Fibroblast of gingiva (primary cell): ENCODE data around the gene NKD1.
A peak's percentile ranks its signal among the peaks of the same experiment; 100 is the strongest.
"Not testable (repeated sequence)": the region's sequence is repeated elsewhere in the genome, so short reads cannot be mapped to it uniquely, and the experiment has no call there.

ENCODE experiments used
- DNase-seq: peaks from one replicate; pipeline ENCODE4 v3.0.0-alpha.2; 2011; ENCODE audit warnings: low read depth

The NKD1 gene, protein sequence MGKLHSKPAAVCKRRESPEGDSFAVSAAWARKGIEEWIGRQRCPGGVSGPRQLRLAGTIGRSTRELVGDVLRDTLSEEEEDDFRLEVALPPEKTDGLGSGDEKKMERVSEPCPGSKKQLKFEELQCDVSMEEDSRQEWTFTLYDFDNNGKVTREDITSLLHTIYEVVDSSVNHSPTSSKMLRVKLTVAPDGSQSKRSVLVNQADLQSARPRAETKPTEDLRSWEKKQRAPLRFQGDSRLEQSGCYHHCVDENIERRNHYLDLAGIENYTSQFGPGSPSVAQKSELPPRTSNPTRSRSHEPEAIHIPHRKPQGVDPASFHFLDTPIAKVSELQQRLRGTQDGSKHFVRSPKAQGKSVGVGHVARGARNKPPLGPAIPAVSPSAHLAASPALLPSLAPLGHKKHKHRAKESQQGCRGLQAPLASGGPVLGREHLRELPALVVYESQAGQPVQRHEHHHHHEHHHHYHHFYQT

DNA sequence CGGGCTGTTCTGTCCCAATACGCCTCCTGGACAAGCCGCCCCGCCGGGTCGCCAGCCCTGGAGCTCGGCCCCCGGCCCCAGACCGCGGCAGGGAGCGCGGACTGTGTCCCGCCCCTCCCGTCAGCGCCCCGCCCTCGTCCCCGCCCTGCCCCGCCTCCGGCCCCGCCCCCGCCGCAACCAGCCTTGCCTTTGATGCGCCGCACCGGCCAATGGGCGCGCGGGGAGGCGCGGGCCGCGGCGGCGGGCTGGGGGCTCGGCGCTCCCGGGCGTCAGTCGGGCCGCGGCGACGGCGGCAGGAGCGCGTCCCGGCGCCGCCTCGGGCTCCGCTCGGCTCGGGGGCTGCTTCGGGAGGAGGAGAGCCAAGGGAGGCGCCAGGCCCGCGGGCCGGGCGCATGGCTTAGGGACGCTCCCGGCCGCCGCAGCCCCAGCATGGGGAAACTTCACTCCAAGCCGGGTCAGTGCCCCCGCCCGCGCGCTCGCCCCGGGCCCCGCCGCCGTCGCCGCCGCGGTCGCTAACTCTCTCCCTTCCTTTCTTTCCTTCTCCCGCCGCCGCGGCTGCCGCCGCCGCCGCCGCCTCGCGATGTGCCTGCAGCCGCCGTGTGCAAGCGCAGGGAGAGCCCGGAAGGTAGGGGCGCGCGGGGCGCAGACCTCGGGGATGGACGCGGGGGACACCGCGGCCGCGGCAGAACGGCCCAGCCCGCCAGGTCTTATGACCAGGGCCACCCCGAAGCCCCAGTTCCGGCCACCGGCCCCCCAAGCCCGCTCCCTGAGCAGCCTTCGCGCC is at the start of gene NKD1:
Gene NKD1, plus strand, starts transcription at position 272 of the 784 bp plus-strand sequence. Its CDS starts 158 bp downstream, at position 430.
- DNase-seq, result peak; percentile 15

DNA sequence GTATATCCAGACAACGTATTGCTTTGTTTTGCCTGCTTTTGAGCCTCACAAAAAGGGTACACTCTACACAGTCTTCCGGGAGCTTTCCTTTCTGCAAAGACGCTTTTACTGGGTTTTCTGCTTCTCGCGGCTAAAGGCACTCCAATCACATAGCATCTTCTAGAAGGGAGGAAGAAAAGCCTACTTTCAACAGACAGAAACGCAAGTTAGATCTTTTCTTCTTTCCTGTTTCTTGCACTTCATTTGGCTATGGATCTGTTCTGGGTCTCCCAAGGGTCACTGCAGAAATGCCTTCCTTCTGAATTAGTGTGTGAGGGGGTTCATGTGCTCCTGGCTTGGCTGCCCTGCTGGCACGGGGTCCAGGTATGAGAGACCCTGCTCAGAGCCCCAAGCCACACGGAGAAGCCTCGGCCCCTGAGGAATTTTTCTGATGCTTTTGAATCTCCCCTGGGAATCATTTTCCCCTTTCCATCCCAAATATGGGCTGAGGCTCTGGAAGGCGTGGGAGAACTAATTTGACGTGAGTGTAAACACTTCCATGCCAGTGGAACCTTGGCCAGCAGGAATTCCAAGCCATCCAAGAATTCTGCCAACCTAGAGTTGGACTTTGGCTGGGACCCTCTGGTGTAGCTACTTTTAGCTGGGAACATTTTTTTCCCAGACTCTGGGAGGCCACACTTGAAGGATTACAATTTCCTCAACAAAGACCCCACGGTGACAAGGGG is 49.6 kb upstream of the NKD1 start:
- DNase-seq, result no peak

DNA sequence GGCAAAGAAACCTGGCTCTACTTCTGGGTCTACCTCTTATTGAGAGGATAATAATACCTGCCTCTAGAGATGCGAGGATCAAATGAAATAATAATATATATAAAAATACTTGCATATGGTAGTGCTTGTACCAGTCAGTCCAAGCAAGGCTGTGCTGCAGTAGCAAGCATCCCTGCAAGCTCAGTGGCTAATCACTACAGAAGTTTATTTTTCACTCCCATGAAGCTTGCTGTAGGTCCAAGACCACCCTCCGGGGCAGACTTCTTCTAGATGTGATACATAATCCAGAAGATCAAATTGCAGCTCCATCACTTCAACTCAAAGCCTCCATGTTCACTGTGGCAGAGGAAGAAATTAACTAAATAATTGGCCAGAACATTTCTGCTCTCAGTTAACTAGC is 48.9 kb upstream of the NKD1 start:
- no peak for DNase-seq

DNA sequence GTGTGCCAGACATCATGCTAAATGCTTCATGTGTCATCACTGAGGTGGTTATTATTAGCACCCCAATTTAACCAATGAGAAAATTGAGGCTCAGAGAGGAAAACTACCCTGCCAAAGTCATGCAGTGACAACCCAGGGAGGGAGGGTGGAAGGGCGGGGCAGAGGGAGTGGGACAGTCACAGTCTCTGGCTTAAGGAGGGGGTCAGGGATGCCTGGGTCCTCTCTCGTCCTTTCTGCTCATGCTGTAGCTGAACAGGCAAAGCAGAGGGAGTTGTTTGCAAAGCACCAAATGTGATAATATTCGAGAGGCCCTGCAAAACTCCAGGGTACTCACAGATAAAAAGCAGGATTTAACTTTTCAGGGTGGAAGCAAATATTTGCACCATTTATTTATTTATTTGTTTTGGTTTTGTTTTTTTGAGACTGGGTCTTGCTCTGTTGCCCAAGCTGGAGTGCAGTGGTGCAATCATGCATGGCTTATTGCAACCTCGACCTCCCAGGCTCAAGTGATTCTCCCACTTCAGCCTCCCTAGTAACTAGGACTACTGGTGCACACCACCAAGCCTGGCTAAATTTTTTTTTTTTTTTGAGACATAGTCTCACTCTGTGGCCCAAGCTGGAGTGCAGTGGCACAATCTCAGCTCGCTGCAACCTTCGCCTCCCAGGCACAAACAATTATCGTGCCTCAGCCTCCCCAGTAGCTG is 47.9 kb upstream of the NKD1 start:
- DNase-seq, result no peak

DNA sequence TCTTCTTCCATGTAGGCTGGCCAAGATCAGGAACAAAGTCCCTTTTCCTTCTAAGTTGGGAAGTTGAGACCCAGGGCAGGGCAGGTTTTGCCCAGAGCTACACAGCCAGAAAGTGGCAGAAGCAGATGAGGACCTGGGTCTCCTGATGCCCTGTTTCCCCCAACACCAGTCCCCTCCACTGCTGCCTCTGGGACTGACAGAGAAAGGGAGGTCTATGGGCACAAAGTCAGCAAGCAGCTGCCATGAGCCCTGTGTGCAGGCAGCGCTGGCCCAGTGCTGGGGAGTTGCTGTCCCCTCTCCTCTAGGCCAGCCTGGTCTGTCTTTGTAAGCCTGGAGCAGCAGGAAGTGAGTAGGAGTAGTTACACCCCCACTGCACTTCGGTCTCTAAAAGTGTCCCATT is 46.9 kb upstream of the NKD1 start:
- DNase-seq, result no peak

DNA sequence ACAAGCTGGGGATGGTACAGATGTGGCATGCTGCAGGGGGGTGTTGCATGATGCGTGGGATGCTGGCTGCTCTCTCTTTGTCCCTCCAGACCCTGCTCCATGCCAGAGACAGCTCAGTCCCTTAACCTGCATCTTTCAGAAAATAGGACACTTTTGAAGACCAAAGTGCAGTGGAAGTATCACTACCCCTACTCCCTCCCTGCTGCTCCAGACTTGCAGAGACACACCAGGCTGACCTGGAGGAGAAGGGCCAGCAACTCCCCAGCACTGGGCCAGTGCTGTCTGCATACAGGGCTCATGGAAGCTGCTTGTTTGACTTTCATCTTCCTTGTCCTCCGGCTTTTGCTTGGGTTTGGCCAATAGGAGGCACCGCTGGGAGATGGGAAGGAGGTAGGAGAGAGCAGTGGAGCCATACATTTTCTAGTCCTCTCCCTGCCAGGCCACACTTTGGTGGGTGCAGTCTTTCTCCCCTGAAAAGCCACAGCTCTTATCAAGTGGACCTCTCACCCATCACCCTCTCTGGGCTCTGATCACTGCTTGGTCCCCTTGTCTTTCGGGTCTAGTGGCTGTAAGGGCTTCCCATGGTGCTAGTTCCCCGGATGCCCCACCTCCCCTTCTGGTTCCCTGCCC is 46.1 kb upstream of the NKD1 start:
- no peak for DNase-seq

DNA sequence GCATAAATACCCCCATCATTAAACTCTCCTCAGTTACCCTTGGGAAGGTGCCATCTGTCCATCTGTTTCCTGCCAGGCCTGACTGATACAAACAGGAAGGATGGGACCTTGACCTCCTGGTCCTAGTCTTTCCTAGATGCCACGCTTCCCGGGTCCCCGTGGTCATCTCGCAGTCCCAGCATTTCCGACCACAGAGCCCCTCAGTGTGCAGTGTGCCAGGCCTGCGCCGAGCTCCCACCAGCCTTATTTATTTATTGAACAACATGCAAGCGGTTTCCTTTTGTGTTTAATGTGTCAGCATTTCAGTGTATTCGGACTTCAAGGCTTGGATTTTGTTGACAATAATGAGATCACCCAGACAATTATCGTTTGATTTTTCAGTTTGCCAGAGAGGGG is 45.6 kb upstream of the NKD1 start:
- no peak for DNase-seq

DNA sequence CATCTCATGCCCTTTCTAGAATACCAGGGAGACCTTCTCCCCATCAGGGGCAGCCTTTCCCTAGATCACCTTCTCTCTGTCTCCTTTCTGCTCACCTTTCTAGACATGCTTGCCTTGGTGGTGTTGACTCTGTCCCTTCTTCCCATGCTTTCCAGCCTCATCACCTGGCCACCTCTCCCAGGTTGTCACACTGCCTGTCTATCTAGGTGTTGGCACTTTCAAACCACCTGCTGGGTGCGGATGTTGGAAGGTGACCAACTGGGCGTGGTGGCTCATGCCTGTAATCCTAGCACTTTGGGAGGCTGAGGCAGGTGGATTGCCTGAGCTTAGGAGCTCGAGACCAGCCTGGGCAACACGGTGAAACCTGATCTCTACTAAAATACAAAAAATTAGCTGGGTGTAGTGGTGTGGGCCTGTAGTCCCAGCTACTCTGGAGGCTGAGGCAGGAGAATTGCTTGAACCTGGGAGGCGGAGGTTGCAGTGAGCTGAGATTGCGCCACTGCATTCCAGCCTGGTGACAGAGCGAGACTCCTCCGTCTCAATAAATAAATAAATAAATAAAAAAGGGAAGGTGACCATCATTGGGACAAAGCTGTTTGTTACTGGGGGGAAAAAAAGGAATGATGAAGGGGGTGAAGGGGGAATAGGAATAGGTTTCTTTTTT is 44.2 kb upstream of the NKD1 start:
- DNase-seq, result not testable (repeated sequence)

DNA sequence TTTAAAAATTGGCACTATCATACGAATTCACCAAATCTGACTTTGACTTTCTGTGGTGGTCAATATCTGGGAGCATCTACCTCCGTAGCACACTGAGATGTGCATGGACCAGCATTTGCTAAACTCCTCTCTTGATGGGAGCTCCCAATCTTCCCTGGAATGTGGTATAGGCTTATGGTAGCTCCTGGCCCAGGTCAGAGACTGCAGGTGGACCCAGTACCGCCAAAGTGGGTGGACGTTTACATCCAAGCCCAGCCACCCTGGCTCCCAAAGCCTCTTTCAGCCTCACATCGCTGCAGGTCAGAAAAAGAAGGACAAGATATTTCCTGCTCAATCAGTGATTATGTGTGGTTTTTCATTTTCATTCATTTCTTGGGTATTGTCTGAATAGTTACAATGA is 43.1 kb upstream of the NKD1 start:
- no peak for DNase-seq

DNA sequence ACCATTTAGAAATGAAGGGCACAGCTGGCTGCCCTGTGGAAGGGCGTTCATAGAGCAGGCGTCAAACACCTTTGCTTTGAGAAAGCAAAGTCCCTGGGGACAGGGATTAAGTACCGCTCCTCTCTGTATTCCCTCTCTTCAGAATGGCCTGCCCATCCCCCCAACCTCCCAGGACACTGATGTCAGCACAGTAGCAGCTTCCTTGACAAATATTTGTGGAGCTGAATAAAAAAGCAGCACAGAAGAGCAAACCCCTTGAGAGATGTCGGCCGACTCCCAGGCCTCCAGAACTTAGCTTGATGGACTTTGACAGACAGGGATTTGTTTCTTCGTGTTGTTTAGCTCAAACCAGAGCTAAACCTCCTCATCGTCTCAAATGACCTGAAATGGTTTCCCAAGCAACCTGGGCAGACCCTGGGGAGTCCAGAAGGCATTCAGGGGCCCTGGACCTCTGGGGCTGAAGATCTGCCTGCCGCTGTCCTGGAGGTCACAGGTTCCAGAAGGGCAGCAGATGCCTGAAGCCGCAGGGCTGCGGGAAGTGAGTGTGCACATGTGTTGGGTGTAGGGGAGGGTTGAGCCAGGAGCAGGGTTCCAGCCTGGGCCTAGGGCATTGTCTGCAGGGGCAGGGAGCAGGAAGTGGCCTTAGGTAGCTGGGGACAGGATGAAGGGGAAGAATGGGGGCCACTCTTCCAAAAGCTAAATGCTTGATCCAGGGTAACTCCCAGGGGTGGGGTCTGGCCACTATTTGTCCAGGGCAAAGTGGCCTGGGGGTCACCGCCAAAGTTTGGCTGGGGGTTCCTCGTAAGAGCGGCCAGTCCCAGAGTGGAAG is 42.3 kb upstream of the NKD1 start:
- no peak for DNase-seq

DNA sequence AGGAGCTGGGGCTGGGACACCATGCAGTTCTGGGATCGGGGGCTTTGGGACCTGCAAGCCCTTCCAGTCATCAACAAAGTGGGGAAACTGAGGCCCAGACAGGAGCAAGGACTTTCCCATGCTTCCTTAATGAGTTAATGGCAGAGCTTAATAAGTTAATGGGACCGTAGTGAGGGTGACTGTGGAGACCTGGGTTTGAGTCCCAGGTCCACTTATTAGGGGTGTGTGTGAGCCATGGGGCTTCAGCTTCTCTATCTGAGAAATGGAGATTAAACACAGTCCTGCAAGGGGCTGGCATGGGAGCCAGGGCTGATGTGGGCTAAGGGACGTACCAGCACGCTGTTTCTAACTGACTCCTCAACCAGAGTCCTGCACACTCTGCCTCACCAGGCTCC is 41.7 kb upstream of the NKD1 start:
- DNase-seq, result no peak

DNA sequence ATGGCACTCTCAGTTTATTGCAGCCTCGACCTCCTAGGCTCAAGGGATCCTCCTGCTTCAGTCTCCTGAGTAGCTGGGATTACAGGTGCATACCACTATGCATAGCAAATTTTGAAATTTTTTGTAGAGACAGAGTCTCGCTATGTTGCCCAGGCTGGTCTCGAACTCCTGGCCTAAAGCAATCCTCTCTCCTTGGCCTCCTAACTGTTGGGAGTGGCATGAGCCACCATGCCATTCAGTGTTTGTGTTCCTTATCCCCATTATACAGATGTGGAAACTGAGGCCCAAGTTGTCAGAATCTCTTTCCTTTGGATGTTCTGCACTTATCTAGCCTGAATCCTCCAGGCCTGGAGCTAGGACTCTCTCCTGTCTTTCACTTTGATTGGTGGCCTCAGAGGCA is 40.8 kb upstream of the NKD1 start:
- DNase-seq, result no peak

DNA sequence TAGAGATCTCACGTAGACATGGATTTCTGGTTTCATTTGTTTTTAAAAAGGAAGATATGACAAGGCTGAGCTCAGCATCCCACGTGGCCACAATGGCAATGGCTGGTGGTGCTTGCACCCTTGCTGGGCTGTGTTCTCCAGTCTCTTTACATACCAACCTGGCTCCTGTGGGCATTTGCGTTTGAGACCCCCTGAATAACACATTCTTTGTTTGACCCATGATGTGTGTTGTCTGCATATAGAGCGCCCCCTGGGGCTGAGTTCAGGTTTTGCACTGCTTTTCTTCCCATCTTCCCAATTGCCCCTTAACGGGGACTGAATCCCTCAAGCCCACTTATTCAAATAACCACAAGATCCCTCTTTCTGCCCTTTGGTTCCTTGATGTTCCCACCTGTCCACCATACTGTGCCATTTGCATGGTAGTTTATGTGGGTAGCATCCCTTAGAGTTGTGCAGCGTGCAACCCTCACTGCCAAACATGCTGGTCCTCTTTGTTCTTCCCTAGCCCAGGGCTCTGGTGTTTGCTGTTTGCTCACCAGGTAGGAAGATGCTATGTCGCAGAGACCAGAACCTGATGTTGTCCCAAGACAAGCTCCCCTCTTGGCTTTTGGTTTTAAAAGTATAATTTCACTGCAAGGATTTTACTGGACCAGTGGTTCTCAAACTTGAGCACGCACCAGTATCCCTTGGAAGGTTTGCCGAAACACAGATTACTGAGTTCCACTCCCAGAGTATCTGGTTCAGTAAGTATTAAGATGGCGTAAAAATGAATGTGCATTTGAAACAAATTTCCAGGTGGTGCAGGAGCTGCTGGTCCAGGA is 38.5 kb upstream of the NKD1 start:
- DNase-seq, result no peak

DNA sequence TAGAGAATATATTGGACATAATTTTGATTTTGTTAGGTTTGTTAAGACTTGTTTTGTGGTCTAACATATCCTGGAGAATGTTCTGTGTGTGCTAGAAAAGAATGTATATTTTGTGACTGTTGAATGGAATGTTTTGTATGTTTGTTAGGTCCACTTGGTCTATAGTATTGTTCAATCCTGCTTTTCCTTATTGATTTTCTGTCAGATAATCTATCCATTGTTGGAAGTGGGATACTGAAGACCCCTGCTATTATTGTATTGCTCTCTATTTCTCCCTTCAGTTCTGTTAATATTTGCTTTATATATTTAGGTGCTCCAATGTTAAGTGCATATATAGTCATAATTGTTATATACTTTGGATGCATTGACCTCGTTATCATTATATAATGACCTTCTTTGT is 33.0 kb upstream of the NKD1 start:
- no peak for DNase-seq

DNA sequence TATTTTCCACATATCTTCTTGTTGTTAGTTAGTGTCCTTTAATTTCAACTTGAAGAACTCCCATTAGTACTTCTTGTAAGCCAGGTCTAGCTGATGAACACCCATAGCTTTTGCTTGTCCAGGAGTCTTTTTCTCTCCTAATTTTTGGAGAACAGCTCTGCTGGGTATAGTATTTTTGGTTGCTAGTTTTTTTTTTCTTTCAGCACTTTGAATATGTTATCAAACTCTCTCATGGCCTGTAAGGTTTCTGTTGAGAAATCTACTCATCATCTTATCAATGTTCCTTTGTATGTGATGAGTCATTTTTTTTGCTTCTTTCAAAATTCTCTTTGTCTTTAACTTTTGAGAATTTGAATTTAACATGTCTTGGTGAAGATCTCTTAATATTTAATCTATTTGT is 31.8 kb upstream of the NKD1 start:
- no peak for DNase-seq

DNA sequence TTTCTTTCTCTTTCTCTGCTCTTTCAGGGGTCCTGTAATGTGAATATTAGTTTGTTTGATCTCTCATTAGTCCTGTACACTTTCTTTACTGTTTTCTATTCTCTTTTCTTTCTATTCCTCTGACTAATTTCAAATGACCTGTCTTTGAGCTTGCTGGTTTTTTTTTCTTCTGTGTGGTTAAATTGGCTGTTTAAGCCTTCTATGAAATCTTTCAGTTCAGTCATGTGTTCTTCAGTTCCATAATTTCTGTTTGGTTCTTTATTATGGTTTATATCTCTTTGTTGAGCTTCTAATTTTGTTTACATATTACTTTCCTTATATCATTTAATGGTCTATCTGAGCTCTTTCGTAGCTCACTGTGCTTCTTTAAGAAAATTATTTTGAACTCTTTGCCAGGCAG is 31.3 kb upstream of the NKD1 start:
- no peak for DNase-seq

DNA sequence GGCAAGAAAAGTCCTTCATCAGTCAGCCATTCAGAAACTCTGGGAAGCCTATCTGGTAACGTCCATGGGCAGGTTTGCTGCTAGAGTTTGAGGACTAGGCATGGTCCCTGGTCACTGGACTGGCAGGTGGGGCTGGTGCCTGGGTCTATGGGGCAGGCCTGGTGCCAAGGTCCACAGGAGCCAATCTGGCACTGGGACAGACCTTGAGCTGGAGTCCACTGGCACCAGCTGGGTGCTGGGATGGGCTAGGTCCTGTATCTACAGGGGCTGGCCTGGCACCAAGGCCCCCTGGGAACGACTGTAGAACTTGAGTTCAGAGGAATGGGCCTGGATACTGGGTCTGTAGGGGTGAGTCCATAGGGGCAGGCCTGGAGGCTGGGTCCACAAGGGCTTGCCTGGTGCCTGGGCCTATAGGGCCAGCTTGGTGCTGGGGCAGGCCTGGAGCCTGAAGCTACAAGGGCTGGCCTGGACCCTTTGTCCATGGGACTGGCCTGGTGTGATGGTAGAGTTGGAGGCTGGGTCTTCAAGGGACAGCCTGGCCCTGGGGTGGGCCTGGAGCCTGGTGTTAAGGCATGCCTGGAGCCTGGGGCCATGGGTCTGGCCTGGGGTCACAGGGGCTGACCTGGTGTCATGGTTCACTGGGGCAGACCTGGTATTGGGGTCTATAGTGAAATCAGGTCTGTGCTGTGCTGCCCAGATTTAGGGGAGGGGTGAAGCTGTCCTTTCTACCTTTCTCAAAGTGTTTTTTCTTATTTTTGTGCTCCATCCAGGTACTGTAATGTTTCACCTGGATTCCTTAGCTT is 30.5 kb upstream of the NKD1 start:
- no peak for DNase-seq

DNA sequence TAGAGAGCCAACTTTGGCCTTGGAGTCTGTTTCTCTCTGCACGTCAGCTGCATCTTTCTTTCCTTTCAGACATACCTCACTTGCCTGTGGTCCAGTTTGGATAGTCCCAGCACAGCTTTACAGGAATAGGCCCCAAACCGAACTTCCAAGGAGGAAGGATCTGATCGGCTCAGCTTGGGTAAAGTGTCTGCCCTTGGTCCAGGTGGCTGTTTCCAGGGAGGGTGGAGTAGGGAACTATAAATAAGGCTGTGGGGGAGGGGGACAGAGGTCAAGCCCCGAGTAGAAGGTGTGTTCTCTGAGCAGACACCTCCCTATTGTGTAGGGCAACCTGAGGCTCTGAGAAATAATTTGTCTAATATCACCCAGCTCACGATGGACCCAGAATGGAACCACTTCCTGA is 29.2 kb upstream of the NKD1 start:
- DNase-seq, result no peak
